BJ (cell line): Measurements from ENCODE around the gene MEIG1. TPM values are rescaled to one million over a fixed set of nuclear protein-coding genes. Genes with fewer than 3 reads are reported as not detected.

ENCODE experiments used
- CTCF ChIA-PET: fragments of 350-600 bp; formaldehyde crosslinking; extraction: SDS; loops from one replicate; lab custom pipeline; 2021; ENCODE audit warnings: antibody characterized with exemption, inconsistent platforms; lab: Yijun Ruan, JAX
- POLR2A ChIA-PET: fragments of 300-600 bp; sonication (Branson Sonifier 250); formaldehyde crosslinking; extraction: SDS; loops from one replicate; lab custom pipeline; 2021; ENCODE audit warnings: antibody characterized with exemption; lab: Charles Lee
- DNase-seq: peaks from one replicate; pipeline ENCODE4 v3.0.0-alpha.2; 2011; ENCODE audit warnings: low read depth
- H3K27me3 ChIP-seq: 2 replicates; pipeline ENCODE4 v1.6.0; 2011; ENCODE audit warnings: low read length; ENCODE audit not compliant: control insufficient read depth, insufficient read depth
- H3K36me3 ChIP-seq: 2 replicates; pipeline ENCODE4 v1.5.1; 2011; ENCODE audit warnings: low read length; ENCODE audit not compliant: control insufficient read depth, insufficient read depth
- H3K4me3 ChIP-seq: 2 replicates; pipeline ENCODE4 v1.5.1; 2011; ENCODE audit warnings: low read depth, mild to moderate bottlenecking, control low read depth, low read length
- CTCF ChIP-seq: IDR thresholded peaks from 2 replicates; pipeline ENCODE4 v1.5.1; 2011; ENCODE audit warnings: low read depth, mild to moderate bottlenecking, control low read depth, inconsistent platforms, low read length, moderate library complexity; ENCODE audit not compliant: insufficient read depth
- polyA plus RNA-seq: library from polyadenylated mRNA; depleted of rRNA; stranded (reverse); fragments of >200 nt; gene quantifications from 2 replicates; pipeline ENCODE4 v1.2.3, GENCODE V29; 2011

Gene MEIG1
- polyA plus RNA-seq, 1 experiment: not detected

DNA sequence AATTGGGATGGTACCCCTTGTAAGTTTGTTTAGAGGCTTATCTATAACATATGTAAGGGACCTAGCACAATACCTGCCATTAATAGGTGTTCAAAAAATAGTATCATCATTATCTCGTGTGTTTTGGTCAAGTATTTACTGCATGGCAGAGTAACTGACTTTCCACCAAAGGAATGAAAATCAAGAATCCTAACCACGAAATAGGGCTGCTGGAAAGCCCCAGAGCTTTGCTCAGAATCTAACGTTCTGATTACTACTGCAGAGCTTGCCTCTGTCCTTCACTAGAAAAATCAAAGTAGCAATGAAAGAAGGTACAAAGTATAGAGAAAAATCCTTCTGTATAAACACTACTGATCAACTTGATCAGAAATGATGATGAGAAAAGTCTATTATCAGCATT is 40.2 kb upstream of the MEIG1 start:
- Histone ChIP-seq H3K27me3 (no peaks in the 10 kb centered on the region), H3K36me3 (peaks cover 13% of the 10 kb centered on the region), H3K4me3 (no peak overlapping the region)
- POLR2A ChIA-PET: no interaction called here
- TF ChIP-seq CTCF: no peak
- DNase-seq: no peak
- CTCF ChIA-PET: no interaction called here

- CTCF ChIA-PET: interaction anchor here (1.1 to 1.2 kb wide), 2 partner anchors 20 to 23 kb away, joined by 3 read pairs; no protein-coding TSS in a partner anchor
Observed at GRCh38 chr10:14924013-14924412, 35.2 kb upstream of the MEIG1 start.

GRCh38 chr10:14925268-14925667 is 33.9 kb upstream of the MEIG1 start:
- no peak overlapping the region for H3K4me3 ChIP-seq
- peaks cover 14% of the 10 kb centered on the region for H3K36me3 ChIP-seq
- DNase-seq: no peak
- H3K27me3 ChIP-seq: no peaks in the 10 kb centered on the region
- ChIA-PET POLR2A (no interaction called here), CTCF (no interaction called here)
- no peak for TF ChIP-seq CTCF

More at GRCh38 chr10:14924013-14924412, 35.2 kb upstream of the MEIG1 start:
- no peak for DNase-seq
- TF ChIP-seq CTCF: no peak
- Histone ChIP-seq H3K4me3 (no peak overlapping the region), H3K36me3 (peaks cover 18% of the 10 kb centered on the region), H3K27me3 (no peaks in the 10 kb centered on the region)
- POLR2A ChIA-PET: no interaction called here

DNA sequence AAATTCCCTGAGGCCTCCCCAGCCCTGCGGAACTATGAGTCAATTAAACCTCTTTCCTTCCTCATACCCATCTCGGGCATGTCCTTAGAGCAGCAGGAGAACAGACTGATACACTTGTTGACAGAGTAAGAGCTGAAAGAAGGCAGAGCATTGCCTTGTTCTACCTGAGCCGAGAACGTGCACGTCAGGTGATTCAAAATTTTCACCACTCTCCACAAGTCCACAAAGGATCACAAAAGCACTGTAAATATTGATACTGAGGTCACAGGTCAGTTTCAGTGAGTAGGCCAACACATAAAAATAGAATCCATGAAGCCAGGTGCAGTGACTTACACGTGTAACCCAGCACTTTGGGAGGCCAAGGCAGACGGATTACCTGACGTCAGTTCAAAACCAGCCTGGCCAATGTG is 33.1 kb upstream of the MEIG1 start:
- ChIA-PET CTCF (no interaction called here), POLR2A (no interaction called here)
- Histone ChIP-seq H3K27me3 (no peaks in the 10 kb centered on the region), H3K4me3 (no peak overlapping the region), H3K36me3 (peaks cover 14% of the 10 kb centered on the region)
- no peak for DNase-seq
- no peak for TF ChIP-seq CTCF

GRCh38 chr10:14926722-14927416 is 32.3 kb upstream of the MEIG1 start:
- no peak for TF ChIP-seq CTCF
- CTCF ChIA-PET: no interaction called here
- H3K4me3 ChIP-seq: no peak overlapping the region
- no peak for DNase-seq
- H3K36me3 ChIP-seq: peaks cover 12% of the 10 kb centered on the region
- POLR2A ChIA-PET: no interaction called here
- H3K27me3 ChIP-seq: no peaks in the 10 kb centered on the region
